Ovary (tissue), 9 donors: ENCODE results near the gene BUD31. TPM values are rescaled to one million over a fixed set of nuclear protein-coding genes. Genes with fewer than 3 reads are reported as not detected.

Experiments
- DNase-seq, 5 donors: peaks; one replicate each; pipeline ENCODE4 v3.0.0-alpha.2; 2019 to 2020
- H3K27ac ChIP-seq, 2 donors: fragments of 200-600 bp; one replicate each; pipeline versions ENCODE4 v1.5.1 to v1.8.0; 2019 to 2022
- H3K27me3 ChIP-seq: fragments of 200-600 bp; one replicate; pipeline ENCODE4 v1.8.0; 2022
- H3K36me3 ChIP-seq: fragments of 200-600 bp; sonication (generic); one replicate; pipeline ENCODE4 v1.5.1; 2019
- H3K4me1 ChIP-seq: one replicate; pipeline ENCODE4 v1.8.1; 2013; ENCODE audit warnings: mild to moderate bottlenecking, moderate library complexity; ENCODE audit not compliant: insufficient read depth
- H3K4me3 ChIP-seq: fragments of 200-600 bp; sonication (generic); one replicate; pipeline ENCODE4 v1.5.1; 2017
- H3K9me3 ChIP-seq, 2 donors: fragments of 200-600 bp in 1 of 2; sonication (generic) in 1 of 2; one replicate each; pipeline versions ENCODE4 v1.5.1 to v1.8.1; 2013 to 2019; ENCODE audit warnings: mild to moderate bottlenecking in 1 of 2, moderate library complexity in 1 of 2
- CTCF ChIP-seq, 3 donors: fragments of 450-650 bp in 2 of 3; fragments of 200-600 bp in 1 of 3; IDR thresholded peaks; one replicate each; pipeline versions ENCODE4 v1.5.1 to v1.8.0; 2016 to 2022; ENCODE audit warnings: antibody characterized with exemption in 3 of 3, mild to moderate bottlenecking in 1 of 3
- EP300 ChIP-seq: sonication (generic); formaldehyde crosslinking; IDR thresholded peaks from one replicate; pipeline ENCODE4 v1.6.1; 2017; ENCODE audit warnings: antibody characterized with exemption
- POLR2A ChIP-seq: fragments of 450-650 bp; IDR thresholded peaks from one replicate; pipeline ENCODE4 v1.6.1; 2017; ENCODE audit warnings: antibody characterized with exemption, mild to moderate bottlenecking, moderate library complexity
- WGBS, 3 donors: extraction: QIAGEN DNeasy Blood & Tissue Kit in 1 of 3; methylation state at CpG; one replicate each; pipeline versions ENCODE4 v1.1.5 to v1.1.7; 2013 to 2017; 5-methylcytosine and 5-hydroxymethylcytosine counted together
- intact Hi-C, 4 donors: fragments of 100-400 bp; cut with DNase I; formaldehyde crosslinking; loops; one replicate each; pipeline versions ENCODE4 v1.11.0 to v1.15.1; 2022 to 2023
- polyA plus RNA-seq, 2 donors: library from polyadenylated mRNA; stranded (reverse); fragments of 200-250 nt in 1 of 2; fragments of 350-450 nt in 1 of 2; fragmentation: Illumina TruSeq in 1 of 2; extraction: RNeasy Lipid Tissue Mini Kit (QIAGEN cat#74804) in 1 of 2; gene quantifications; one replicate each; pipeline ENCODE4 v1.2.3, GENCODE V29; 2013 to 2014
- total RNA-seq, 7 donors: library from RNA; depleted of rRNA in 2 of 7; stranded (reverse); fragments of >200 nt in 2 of 7; fragmentation: NEBNext Ultra II Directional in 3 of 7; extraction: Animal tissue kit (Norgen Biotek cat#: 25700) in 3 of 7; gene quantifications; one replicate each; pipeline versions ENCODE4 v1.1.0 to v1.2.4, GENCODE V29; 2016 to 2023
- donor health status: DM: no; HTN: no; CAD: no; lungs with moderate emphysema.
- donor health status: DM: no; HTN: no; CAD: no.
- donor health status: Bipolar disorder and iron deficiency.
- donor health status: DM: yes; HTN: yes; CAD: no.
- donor health status: DM: no; HTN: no; CAD: no.
- donor health status: DM: yes; HTN: yes; CAD: no.

BUD31 gene
- total and polyA plus RNA-seq, 9 donors: 44.4 to 157 (median 65.2) TPM

GRCh38 chr7:99369767-99370391 is 38.9 kb upstream of the BUD31 start:
- H3K36me3 ChIP-seq: no peaks in the 10 kb centered on the region

DNA sequence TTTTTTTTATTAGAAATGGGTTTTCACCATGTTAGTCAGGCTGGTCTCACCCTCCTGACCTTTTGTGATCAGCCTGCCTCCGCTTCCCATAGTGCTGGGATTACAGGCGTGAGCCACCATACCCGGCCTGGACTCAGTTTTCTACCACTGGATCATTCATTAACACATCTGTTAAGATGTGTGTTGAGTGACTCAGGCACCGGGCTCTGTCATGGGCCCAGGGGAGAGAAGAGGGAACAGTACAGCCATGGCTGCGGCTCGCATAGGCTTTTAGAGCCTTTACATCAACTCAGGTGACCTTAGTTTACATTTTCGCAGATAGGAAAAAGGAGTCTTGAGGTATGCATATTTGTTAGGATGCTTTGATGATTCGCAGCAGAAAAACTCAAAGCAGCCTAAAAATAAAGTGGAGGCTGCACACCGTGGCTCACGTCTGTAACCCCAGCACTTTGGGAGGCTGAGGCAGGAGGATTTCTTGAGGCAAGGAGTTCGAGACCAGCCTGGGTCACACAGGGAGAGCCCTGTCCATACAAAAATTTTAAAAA is 37.3 kb upstream of the BUD31 start:
- DNase-seq: no peak
- Histone ChIP-seq H3K27me3 (no peaks in the 10 kb centered on the region), H3K4me1 (peaks cover 5% of the 10 kb centered on the region), H3K9me3 (no peaks in the 10 kb centered on the region), H3K27ac (no peak overlapping the region), H3K4me3 (no peak overlapping the region), H3K36me3 (no peaks in the 10 kb centered on the region)
- TF ChIP-seq POLR2A (no peak), CTCF (IDR thresholded peaks at IDR 0.05) (no peak), EP300 (no peak)
- WGBS, 3 donors: 85 to 87% (median 86%) methylated on average over 11 of the region's 11 CpGs
- intact Hi-C loops: no loop called here

More at GRCh38 chr7:99369767-99370391, 38.9 kb upstream of the BUD31 start:
- intact Hi-C loops: no loop called here
- TF ChIP-seq EP300 (no peak), POLR2A (no peak), CTCF (IDR thresholded peaks at IDR 0.05) (no peak)
- Histone ChIP-seq H3K27me3 (no peaks in the 10 kb centered on the region), H3K9me3 (no peaks in the 10 kb centered on the region), H3K27ac (no peak overlapping the region), H3K4me3 (no peak overlapping the region), H3K4me1 (peaks cover 4% of the 10 kb centered on the region)
- 25 to 27% (median 26%) methylated on average over 9 of the region's 9 CpGs for WGBS, 3 donors
- no peak for DNase-seq

GRCh38 chr7:99372275-99373090 is 36.3 kb upstream of the BUD31 start:
- Histone ChIP-seq H3K27ac (peak overlapping the region in 1 of 2 donors; percentile 16), H3K27me3 (no peaks in the 10 kb centered on the region), H3K9me3 (no peaks in the 10 kb centered on the region), H3K4me1 (peaks cover 5% of the 10 kb centered on the region), H3K4me3 (peak overlapping the region; percentile 13), H3K36me3 (no peaks in the 10 kb centered on the region)
- intact Hi-C loops: no loop called here
- WGBS, 3 donors: 30 to 45% (median 37%) methylated on average over 21 of the region's 21 CpGs
- TF ChIP-seq CTCF (IDR thresholded peaks at IDR 0.05) (no peak), EP300 (no peak), POLR2A (no peak)
- peak in 2 of 5 donors; percentile 42 to 63 for DNase-seq

DNA sequence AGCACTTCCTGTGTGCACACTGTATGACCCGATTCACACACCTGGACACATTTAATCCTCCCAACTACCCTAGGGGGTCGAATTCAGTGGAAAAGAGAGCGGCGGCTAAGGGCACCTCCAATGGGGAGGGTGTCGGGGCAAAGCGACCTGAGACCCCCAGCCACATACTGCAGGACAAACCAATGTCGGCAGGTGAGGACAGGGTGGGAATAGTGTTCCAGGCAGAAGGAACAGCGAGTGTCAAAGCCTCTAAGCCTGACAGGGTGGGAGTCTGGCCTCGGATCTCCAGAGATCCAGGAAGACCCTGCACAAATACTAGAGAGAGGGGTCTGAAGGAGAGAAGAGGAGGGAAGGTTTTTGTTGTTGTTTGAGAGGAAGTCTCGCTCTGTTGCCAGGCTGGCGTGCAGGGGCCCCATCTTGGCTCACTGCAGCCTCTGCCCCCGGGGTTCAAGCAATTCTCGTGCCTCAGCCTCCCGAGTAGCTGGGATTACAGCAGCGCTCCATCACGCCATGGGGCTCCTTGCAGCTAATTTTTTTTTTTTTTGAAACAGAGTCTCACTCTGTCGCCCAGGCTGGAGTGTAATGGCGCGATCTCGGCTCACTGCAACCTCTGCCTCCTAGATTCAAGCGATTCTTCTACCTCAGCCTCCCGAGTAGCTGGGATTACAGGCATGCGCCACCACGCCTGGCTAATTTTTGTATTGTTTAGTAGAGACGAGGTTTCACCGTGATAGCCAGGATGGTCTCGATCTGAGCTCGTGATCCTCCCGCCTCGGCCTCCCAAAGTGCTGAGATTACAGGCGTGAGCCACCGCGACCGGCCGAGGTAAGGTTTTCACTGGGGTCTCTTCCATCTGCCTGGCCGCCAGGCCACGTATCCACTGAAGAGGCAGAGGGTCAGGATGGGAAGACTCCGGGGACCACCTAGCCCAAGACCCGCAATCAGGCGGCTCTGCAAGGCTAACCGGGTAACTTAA is 35.4 kb upstream of the BUD31 start:
- no peak for TF ChIP-seq CTCF (IDR thresholded peaks at IDR 0.05)
- TF ChIP-seq POLR2A: no peak
- TF ChIP-seq EP300: no peak
- peaks cover 5% of the 10 kb centered on the region for H3K4me1 ChIP-seq
- DNase-seq: no peak

More for the DNA sequence above, 35.4 kb upstream of the BUD31 start:
- intact Hi-C loops: no loop called here
- H3K36me3 ChIP-seq: no peaks in the 10 kb centered on the region
- H3K27ac ChIP-seq: peak overlapping the region in 1 of 2 donors; percentile 56
- H3K9me3 ChIP-seq: no peaks in the 10 kb centered on the region
- 85 to 89% (median 88%) methylated on average over 41 of the region's 41 CpGs for WGBS, 3 donors
- no peaks in the 10 kb centered on the region for H3K27me3 ChIP-seq
- no peak overlapping the region for H3K4me3 ChIP-seq
